Sigmoid colon (tissue), 4 donors: Measurements from ENCODE around the gene ELOB.

Source experiments
- CTCF ChIP-seq, 4 experiments: fragments of 450-650 bp in 3 of 4; fragments of 200-600 bp in 1 of 4; IDR thresholded peaks; one replicate each; pipeline ENCODE4 v1.5.1; 2016 to 2019; ENCODE audit warnings: antibody characterized with exemption in 4 of 4, mild to moderate bottlenecking in 3 of 4, moderate library complexity in 2 of 4
- EP300 ChIP-seq, 4 donors: sonication (generic); formaldehyde crosslinking; IDR thresholded peaks; one replicate each; pipeline ENCODE4 v1.6.1; 2017; ENCODE audit warnings: antibody characterized with exemption in 4 of 4
- POLR2A ChIP-seq, 2 donors: fragments of 450-650 bp; IDR thresholded peaks; one replicate each; pipeline ENCODE4 v1.6.1; 2016; ENCODE audit warnings: antibody characterized with exemption in 2 of 2, mild to moderate bottlenecking in 2 of 2, moderate library complexity in 2 of 2

- TF ChIP-seq CTCF (IDR thresholded peaks at IDR 0.05), result no peak
- TF ChIP-seq POLR2A (IDR thresholded peaks at IDR 0.05), result no peak
- no peak for TF ChIP-seq EP300 (IDR thresholded peaks at IDR 0.05)
These were observed 13.6 kb upstream of the ELOB start for GRCh38 chr16:2790631-2791030.
